KMS-11 (cell line): ENCODE results near the gene TOP1.

Experiments
- H2AFZ ChIP-seq: fragments of 200-600 bp; sonication (generic); 2 replicates; pipeline ENCODE4 v1.6.1; 2016; ENCODE audit warnings: antibody characterized with exemption, mixed run types, low read depth
- H3K27ac ChIP-seq: fragments of 200-600 bp; sonication (generic); 2 replicates; pipeline ENCODE4 v1.6.1; 2016; ENCODE audit warnings: mild to moderate bottlenecking, mixed run types
- H3K27me3 ChIP-seq: fragments of 200-600 bp; sonication (generic); 2 replicates; pipeline ENCODE4 v1.6.1; 2017; ENCODE audit warnings: mild to moderate bottlenecking, low read depth, mixed run types, moderate library complexity; ENCODE audit not compliant: insufficient read depth
- H3K36me3 ChIP-seq: fragments of 200-600 bp; sonication (generic); 2 replicates; pipeline ENCODE4 v1.6.1; 2017; ENCODE audit warnings: mild to moderate bottlenecking, mixed run types; ENCODE audit not compliant: insufficient read depth
- H3K4me1 ChIP-seq: fragments of 200-600 bp; sonication (generic); 2 replicates; pipeline ENCODE4 v1.6.1; 2016; ENCODE audit warnings: mild to moderate bottlenecking, low read depth, mixed run types; ENCODE audit not compliant: poor library complexity, severe bottlenecking
- H3K4me2 ChIP-seq: fragments of 200-600 bp; sonication (generic); 2 replicates; pipeline ENCODE4 v1.7.0; 2016; ENCODE audit warnings: mild to moderate bottlenecking, mixed run types
- H3K4me3 ChIP-seq: fragments of 200-600 bp; sonication (generic); IDR thresholded peaks from 2 replicates; pipeline ENCODE4 v1.6.1; 2017; ENCODE audit warnings: low read depth, low read length, mixed read lengths; ENCODE audit not compliant: insufficient read depth
- H3K79me2 ChIP-seq: fragments of 200-600 bp; sonication (generic); 2 replicates; pipeline ENCODE4 v1.6.1; 2016; ENCODE audit warnings: low read depth, mixed run types; ENCODE audit not compliant: insufficient read depth
- H3K9ac ChIP-seq: fragments of 200-600 bp; sonication (generic); 2 replicates; pipeline ENCODE4 v1.6.1; 2016; ENCODE audit warnings: mild to moderate bottlenecking, mixed run types
- H4K20me1 ChIP-seq: fragments of 200-600 bp; sonication (generic); 2 replicates; pipeline ENCODE4 v1.6.1; 2016; ENCODE audit warnings: mild to moderate bottlenecking, mixed run types; ENCODE audit not compliant: insufficient read depth
- CTCF ChIP-seq: fragments of 200-600 bp; sonication (generic); conservative IDR thresholded peaks from 2 replicates; pipeline ENCODE4 v1.6.1; 2017; ENCODE audit warnings: low read depth, mild to moderate bottlenecking, antibody characterized with exemption, low read length, moderate library complexity, mixed read lengths

The TOP1 gene

GRCh38 chr20:41134362-41135186, 106.0 kb downstream of the TOP1 start:
- no peaks in the 10 kb centered on the region for H3K36me3 ChIP-seq
- H3K4me3 ChIP-seq = no peak overlapping the region
- H3K79me2 ChIP-seq = no peaks in the 10 kb centered on the region
- H3K27ac ChIP-seq = no peak overlapping the region
- no peaks in the 10 kb centered on the region for H4K20me1 ChIP-seq
- peaks cover 8% of the 10 kb centered on the region for H3K4me1 ChIP-seq
- no peaks in the 10 kb centered on the region for H3K27me3 ChIP-seq
- no peak overlapping the region for H3K4me2 ChIP-seq
- TF ChIP-seq CTCF = no peak
- no peak overlapping the region for H3K9ac ChIP-seq
- H2AFZ ChIP-seq = no peak overlapping the region

- no peak overlapping the region for H2AFZ ChIP-seq
- no peak overlapping the region for H3K4me2 ChIP-seq
- H3K27ac ChIP-seq = no peak overlapping the region
- H3K79me2 ChIP-seq = no peaks in the 10 kb centered on the region; the same call in 1 of the 2 replicates
- no peaks in the 10 kb centered on the region for H4K20me1 ChIP-seq
- no peaks in the 10 kb centered on the region for H3K27me3 ChIP-seq
- H3K4me1 ChIP-seq = peaks cover 8% of the 10 kb centered on the region
- H3K9ac ChIP-seq = no peak overlapping the region
- peak; percentile 94 for TF ChIP-seq CTCF
- no peak overlapping the region for H3K4me3 ChIP-seq
- no peaks in the 10 kb centered on the region for H3K36me3 ChIP-seq
Observed at GRCh38 chr20:41135187-41135887, 106.7 kb downstream of the TOP1 start.

- no peak overlapping the region for H3K27ac ChIP-seq
- H2AFZ ChIP-seq = peak overlapping the region; percentile 89; the same call in 1 of the 2 replicates
Observed at GRCh38 chr20:41135888-41136679, 107.5 kb downstream of the TOP1 start.

More at GRCh38 chr20:41135888-41136679, 107.5 kb downstream of the TOP1 start:
- Histone ChIP-seq H3K36me3 (no peaks in the 10 kb centered on the region), H4K20me1 (no peaks in the 10 kb centered on the region), H3K4me2 (peak overlapping the region; percentile 64), H3K9ac (no peak overlapping the region), H3K27me3 (no peaks in the 10 kb centered on the region), H3K4me1 (peaks cover 8% of the 10 kb centered on the region), H3K4me3 (no peak overlapping the region), H3K79me2 (no peaks in the 10 kb centered on the region; the same call in 1 of the 2 replicates)
- TF ChIP-seq CTCF = no peak
